NCI-H446 (cell line): ENCODE results near the gene PITPNB.

Source experiments
- DNase-seq, 2 experiments: peaks; one replicate each; lab custom pipeline; 2025; lab: John Stamatoyannopoulos, UW

PITPNB gene

GRCh38 chr22:27919942-27920755, 1.1 kb upstream of the PITPNB start:
- peak in 1 of 2 experiments; percentile 38 for DNase-seq

DNA sequence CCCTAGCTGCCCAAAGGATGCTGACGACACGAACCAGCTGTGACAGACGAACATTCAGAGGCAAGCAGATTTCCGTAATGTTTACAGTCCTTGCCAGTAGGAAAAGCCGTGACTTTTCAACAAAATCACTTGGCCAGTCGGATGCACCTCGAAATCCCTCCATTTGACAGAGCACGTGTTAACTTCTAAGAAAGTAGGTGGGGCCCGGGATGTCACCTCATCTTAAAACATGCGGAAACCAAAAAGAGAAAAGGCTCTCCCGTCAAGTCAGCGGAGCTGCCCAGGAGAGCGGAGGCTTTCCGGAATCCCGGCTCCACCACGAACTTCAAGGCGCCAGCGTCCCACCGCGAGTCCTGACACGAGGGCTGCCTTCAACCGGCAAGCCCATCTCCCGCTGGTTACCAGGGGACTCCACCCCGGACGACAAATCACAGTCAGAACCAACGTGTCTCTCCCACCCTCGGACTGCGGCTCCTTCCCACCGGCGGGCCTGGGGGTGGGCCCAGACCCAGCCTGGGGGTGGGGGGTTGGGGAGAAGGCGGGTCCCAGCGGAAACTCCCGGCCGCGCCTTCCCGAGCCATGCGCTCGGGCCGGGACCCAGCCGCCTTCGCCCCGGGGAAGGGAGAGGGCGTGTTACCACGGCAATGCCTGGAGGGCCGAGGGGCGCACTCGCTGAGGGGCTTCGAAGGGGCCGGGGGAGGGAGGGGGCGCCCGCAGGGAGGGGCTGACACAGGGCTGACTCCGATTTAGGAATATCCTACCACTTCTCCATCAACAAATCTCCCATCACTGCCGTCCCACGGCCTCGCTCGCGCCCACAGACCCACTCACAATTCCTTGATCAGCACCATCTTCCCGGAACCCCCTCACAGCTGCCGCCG, 475 bp downstream of the PITPNB start:
- peak; percentile 28 to 46 for DNase-seq

- no peak for DNase-seq
Observed at GRCh38 chr22:27915986-27916385, 3.1 kb downstream of the PITPNB start.

GRCh38 chr22:27913162-27913741, 5.8 kb downstream of the PITPNB start:
- DNase-seq: no peak

DNA sequence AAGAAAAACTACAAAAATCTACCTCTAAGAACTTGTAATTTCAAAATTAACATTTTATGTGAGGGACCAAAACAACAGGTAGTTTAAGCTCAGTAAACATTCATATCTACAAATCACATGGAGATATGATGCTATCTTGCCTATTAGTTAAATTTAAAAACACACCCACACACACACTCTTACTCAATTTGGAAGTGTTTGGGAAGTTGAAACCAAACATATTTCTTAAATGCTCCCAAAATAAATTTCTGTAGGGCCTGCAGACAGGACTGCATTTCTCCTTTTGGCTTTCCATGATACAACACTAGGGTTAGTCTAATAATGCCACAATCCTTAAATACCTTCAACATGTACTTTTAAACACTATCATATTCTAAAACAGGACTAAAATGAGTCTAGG, 7.0 kb downstream of the PITPNB start:
- DNase-seq: no peak

GRCh38 chr22:27911330-27911729, 7.7 kb downstream of the PITPNB start:
- DNase-seq: no peak

GRCh38 chr22:27906241-27906640, 12.8 kb downstream of the PITPNB start:
- DNase-seq: no peak

- DNase-seq: no peak
Observed at GRCh38 chr22:27905653-27906052, 13.4 kb downstream of the PITPNB start.

GRCh38 chr22:27903805-27904473, 15.1 kb downstream of the PITPNB start:
- no peak for DNase-seq

- DNase-seq: no peak
Observed at GRCh38 chr22:27900153-27900552, 18.9 kb downstream of the PITPNB start.

GRCh38 chr22:27896245-27896644, 22.8 kb downstream of the PITPNB start:
- DNase-seq: no peak

DNA sequence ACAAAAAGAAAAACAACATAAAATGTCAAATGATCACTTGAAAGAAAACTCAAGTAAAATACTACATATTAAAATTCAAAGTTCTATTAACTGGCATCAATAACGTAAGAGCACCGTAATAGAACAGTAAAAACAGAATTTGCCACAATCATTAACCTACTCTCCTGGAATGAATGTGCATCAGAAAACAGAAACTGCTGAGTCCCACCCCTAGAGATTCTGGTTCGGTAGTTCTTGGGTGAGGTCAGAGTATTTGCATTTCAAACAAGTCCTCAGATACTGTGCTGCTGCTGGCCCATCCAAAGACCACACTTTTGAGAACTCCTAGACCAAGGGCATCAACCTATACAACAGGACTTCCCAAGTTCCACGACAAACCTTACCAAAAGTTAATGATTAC, 23.5 kb downstream of the PITPNB start:
- no peak for DNase-seq

- no peak for DNase-seq
Observed at GRCh38 chr22:27892811-27893210, 26.2 kb downstream of the PITPNB start.

- no peak for DNase-seq
Observed at GRCh38 chr22:27892064-27892463, 27.0 kb downstream of the PITPNB start.

DNA sequence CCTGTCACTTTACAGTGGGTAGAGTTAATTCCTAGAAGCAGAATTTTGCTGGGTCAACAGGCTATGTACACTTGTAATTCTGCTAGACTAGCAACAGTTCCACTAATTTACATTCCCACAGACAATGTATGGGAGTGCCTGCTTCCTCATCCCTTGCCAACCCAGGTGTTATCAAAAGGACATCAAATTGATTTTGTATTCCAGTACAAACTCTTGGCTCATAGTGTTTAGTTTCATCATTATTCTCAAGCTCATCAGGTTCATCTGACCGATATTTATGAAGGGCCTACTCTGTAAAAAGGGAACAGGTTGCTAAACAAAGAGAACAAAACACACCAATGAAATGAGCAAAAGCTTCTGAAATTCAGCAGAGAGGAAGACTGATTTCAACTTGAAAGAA, 30.7 kb downstream of the PITPNB start:
- no peak for DNase-seq

DNA sequence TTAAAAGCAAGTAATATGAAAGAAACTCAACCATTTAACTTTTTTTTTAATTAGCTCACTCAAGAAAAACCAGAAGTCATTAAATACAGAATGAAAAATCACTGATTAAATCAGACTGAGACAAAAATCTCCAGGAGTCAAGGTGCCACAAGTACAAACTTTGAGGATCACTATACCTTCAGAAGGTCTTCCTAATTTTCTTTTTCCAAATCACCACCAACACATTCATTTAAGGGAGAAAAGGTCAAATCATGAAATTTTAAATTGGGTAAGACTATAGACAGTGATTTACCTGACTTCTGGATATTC, 32.3 kb downstream of the PITPNB start:
- DNase-seq: no peak

DNA sequence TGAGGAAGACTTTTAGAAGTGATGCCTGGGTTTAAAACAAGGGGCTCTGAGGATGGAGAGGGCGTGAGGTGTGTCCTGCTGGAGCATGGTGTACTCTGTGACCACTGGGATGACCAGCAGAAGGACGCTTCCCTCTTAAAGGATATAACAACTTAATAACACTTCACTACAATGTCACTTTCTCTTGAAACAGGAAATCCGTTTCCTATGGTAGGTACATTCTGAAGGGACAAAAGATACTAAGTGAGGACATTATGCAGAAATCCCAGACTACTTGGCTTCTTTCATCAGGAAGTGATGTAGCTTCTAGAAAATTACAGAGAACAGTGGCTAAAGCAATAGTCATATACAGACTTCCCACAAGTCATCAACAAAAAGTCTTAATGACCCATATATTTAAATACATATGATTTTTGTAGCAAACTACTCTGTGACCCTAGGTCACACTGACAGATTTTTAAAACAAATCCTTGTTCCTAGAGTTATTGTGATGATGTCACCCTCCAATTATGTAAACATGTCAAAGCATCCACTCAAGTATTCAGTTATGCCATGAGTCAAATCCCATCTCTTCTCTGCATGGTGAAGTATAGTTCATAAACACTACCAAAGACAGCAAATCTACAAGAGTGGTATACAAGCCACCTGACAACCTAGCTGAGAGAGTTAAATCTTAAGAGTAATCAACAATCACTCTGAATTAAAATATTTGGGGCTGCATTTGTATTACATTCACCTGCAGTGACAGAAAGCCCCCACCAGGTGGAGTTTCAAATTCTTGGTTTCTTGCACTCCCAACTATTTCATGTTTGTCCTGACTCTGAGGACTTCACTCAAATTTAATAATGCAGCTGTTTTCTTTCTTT, 32.8 kb downstream of the PITPNB start:
- peak in 1 of 2 experiments; percentile 42 for DNase-seq

GRCh38 chr22:27883656-27884350, 35.3 kb downstream of the PITPNB start:
- no peak for DNase-seq

GRCh38 chr22:27882507-27883290, 36.4 kb downstream of the PITPNB start:
- DNase-seq: no peak

DNA sequence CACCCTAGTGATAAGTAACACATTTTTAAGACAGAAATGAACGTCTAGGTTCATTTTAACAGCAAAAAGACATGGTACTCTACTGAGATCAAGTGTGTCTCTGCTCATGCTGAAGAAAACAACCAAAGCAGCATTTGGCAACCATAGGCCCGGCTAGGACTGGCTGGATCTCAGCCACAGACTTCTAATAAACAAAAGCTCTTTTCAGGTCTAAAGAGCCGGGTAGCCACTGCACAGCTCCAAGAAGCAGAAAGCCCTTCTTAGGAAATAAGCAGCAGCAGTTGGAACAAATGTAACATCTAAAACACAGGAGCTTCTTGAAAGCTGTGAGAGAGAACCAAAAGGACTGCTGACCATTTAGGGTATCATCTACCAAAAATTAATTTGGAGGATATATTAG, 37.6 kb downstream of the PITPNB start:
- DNase-seq: peak; percentile 30 to 58
